ENCODE results near the gene ID1. TPM values are rescaled to one million over a fixed set of nuclear protein-coding genes. Genes with fewer than 3 reads are reported as not detected.

Gene ID1
- total and polyA plus RNA-seq, 8 donors: 9.5 to 64.7 (median 18.8) TPM

DNA sequence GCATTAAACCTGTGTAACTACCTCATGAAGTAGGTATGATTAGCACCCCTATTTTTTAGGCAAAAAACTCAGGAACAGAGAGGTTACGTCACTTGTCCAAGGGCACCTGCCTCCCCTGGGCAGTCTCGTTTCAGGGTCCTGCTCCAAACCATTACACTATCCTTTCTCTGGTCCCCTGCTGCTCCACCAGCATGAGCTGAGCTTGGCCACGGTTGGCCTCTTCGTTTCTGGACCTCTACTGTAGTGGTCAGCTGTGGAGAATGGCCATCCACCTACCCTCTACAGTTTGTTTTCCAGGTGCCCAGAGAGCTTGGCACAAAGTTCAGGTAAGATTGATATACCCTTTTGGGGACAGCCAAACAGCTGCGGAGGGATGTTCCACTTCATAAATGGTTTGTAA lies 49.4 kb downstream of the ID1 start:
- Histone ChIP-seq H3K27me3 (no peaks in the 10 kb centered on the region), H3K4me3 (no peak overlapping the region), H3K36me3 (no peaks in the 10 kb centered on the region), H3K9me3 (no peaks in the 10 kb centered on the region), H3K27ac (no peak overlapping the region), H3K4me1 (no peaks in the 10 kb centered on the region)
- ATAC-seq: no peak
- no peak for TF ChIP-seq CTCF (IDR thresholded peaks at IDR 0.05)
- FAIRE-seq: no peak
- no peak for DNase-seq
- 51 to 66% methylated on average over 5 of the region's 5 CpGs for WGBS, 2 donors
- intact Hi-C loops (cut with DNase I): loop anchor here in 1 of 3 donors (10.0 kb wide), 1 partner anchor 860 kb away; no protein-coding TSS in a partner anchor

Small RNA genes within 50 kb of the gene (microRNA-seq; reads per million reads assigned to microRNA genes)
- 0 reads per million in 2 donors for gene MIR3193

Other genes starting within 250 kb of the ID1 start
- not detected for gene DEFB118, start 236.7 kb upstream of the ID1 start, total RNA-seq
- not detected for gene DEFB118, start 236.7 kb upstream of the ID1 start, polyA plus RNA-seq
- gene DEFB119, start 214.7 kb upstream of the ID1 start, total RNA-seq: not detected
- gene DEFB119, start 214.7 kb upstream of the ID1 start, polyA plus RNA-seq: not detected
- gene DEFB121, start 199.1 kb upstream of the ID1 start, total RNA-seq: not detected
- gene DEFB121, start 199.1 kb upstream of the ID1 start, polyA plus RNA-seq: not detected
- gene DEFB123, start 164.7 kb upstream of the ID1 start, total RNA-seq: not detected
- gene DEFB123, start 164.7 kb upstream of the ID1 start, polyA plus RNA-seq: not detected
- gene DEFB124, start 130.2 kb upstream of the ID1 start, total RNA-seq: under 1 TPM in 1 of 6 donors, not detected in 5; 0.32 TPM
- gene DEFB124, start 130.2 kb upstream of the ID1 start, polyA plus RNA-seq: not detected
- gene REM1, start 130.0 kb upstream of the ID1 start, total RNA-seq: under 1 TPM in 5 of 6 donors, not detected in 1; 0.14 to 0.56 (median 0.26) TPM
- gene REM1, start 130.0 kb upstream of the ID1 start, polyA plus RNA-seq: 1 to 10 TPM in 1 of 2 donors, under 1 TPM in 1; 0.87 to 1.7 TPM
- gene HM13, start 90.8 kb upstream of the ID1 start, total RNA-seq: 100 to 1,000 TPM; 139 to 237 (median 184) TPM
- 100 to 1,000 TPM; 178 to 286 TPM for gene HM13, start 90.8 kb upstream of the ID1 start, polyA plus RNA-seq
- gene COX4I2, start 32.6 kb downstream of the ID1 start, total RNA-seq: under 1 TPM in 5 of 6 donors, not detected in 1; 0.28 to 0.94 (median 0.60) TPM
- 1 to 10 TPM; 3.7 to 7.8 TPM for gene COX4I2, start 32.6 kb downstream of the ID1 start, polyA plus RNA-seq
- 10 to 100 TPM; 27.3 to 59.8 (median 40.0) TPM for gene BCL2L1, start 117.6 kb downstream of the ID1 start, total RNA-seq
- 10 to 100 TPM; 40.8 to 55.5 TPM for gene BCL2L1, start 117.6 kb downstream of the ID1 start, polyA plus RNA-seq
- 1 to 10 TPM in 1 of 6 donors, under 1 TPM in 4, not detected in 1; 0.20 to 1.5 (median 0.79) TPM for gene TPX2, start 134.0 kb downstream of the ID1 start, total RNA-seq
- gene TPX2, start 134.0 kb downstream of the ID1 start, polyA plus RNA-seq: under 1 TPM; 0.04 to 0.12 TPM
- 10 to 100 TPM in 1 of 6 donors, 1 to 10 TPM in 5; 1.8 to 10.8 (median 3.8) TPM for gene MYLK2, start 214.1 kb downstream of the ID1 start, total RNA-seq
- gene MYLK2, start 214.1 kb downstream of the ID1 start, polyA plus RNA-seq: 1 to 10 TPM; 3.8 to 4.8 TPM
- 1 to 10 TPM in 1 of 6 donors, under 1 TPM in 3, not detected in 2; 0.16 to 1.1 (median 0.53) TPM for gene FOXS1, start 240.3 kb downstream of the ID1 start, total RNA-seq
- gene FOXS1, start 240.3 kb downstream of the ID1 start, polyA plus RNA-seq: 1 to 10 TPM in 1 of 2 donors, under 1 TPM in 1; 0.91 to 1.7 TPM

Data from pancreas (tissue), 10 donors.